ENCODE results near the gene SUMO4. TPM values are rescaled to one million over a fixed set of nuclear protein-coding genes. Genes with fewer than 3 reads are reported as not detected.

Gene SUMO4
- total RNA-seq, 6 donors from 2014 or later, result 1.9 to 8.4 (median 3.5) TPM

GRCh38 chr6:149431905-149432775 is 32.1 kb downstream of the SUMO4 start:
- peaks cover 0 to 7% (median 4%) of the 10 kb centered on the region in 4 donors for H3K4me1 ChIP-seq
- H3K36me3 ChIP-seq, result no peaks in the 10 kb centered on the region
- H3K4me3 ChIP-seq, result no peak overlapping the region
- ATAC-seq (ENCODE audit: low FRiP score in 2 of 2) (peak; percentile 80 to 94), DNase-seq (peak in 1 of 2 donors; percentile 93)
- no peak overlapping the region for H3K27ac ChIP-seq
- 32 to 55% methylated on average over 12 to 19 of the region's 19 CpGs for WGBS, 2 donors
- H3K9me3 ChIP-seq, result no peaks in the 10 kb centered on the region
- H3K27me3 ChIP-seq, result no peaks in the 10 kb centered on the region
- no peak for TF ChIP-seq EP300 (IDR thresholded peaks at IDR 0.05)
- TF ChIP-seq CTCF (IDR thresholded peaks at IDR 0.05), result peak; percentile 87 to 96 (median 94)

- H3K4me3 ChIP-seq, result no peak overlapping the region
- TF ChIP-seq POLR2AphosphoS5 (IDR thresholded peaks at IDR 0.05) (no peak), POLR2A (IDR thresholded peaks at IDR 0.05) (no peak)
- H3K36me3 ChIP-seq, result no peaks in the 10 kb centered on the region
- ATAC-seq (ENCODE audit: low FRiP score in 2 of 2) (no peak), DNase-seq (no peak)
- WGBS, 2 donors, result 76 to 83% methylated on average over 2 of the region's 2 CpGs
- H3K9me3 ChIP-seq, result no peaks in the 10 kb centered on the region
- H3K27ac ChIP-seq, result no peak overlapping the region
- H3K27me3 ChIP-seq, result no peaks in the 10 kb centered on the region
- peaks cover 0 to 7% (median 4%) of the 10 kb centered on the region in 4 donors for H3K4me1 ChIP-seq
These were observed 33.3 kb downstream of the SUMO4 start for GRCh38 chr6:149433405-149433804.

GRCh38 chr6:149433881-149434280 is 33.8 kb downstream of the SUMO4 start:
- H3K27me3 ChIP-seq, result no peaks in the 10 kb centered on the region
- H3K36me3 ChIP-seq, result no peaks in the 10 kb centered on the region
- TF ChIP-seq POLR2AphosphoS5 (IDR thresholded peaks at IDR 0.05) (no peak), CTCF (IDR thresholded peaks at IDR 0.05) (no peak), POLR2A (IDR thresholded peaks at IDR 0.05) (no peak), EP300 (IDR thresholded peaks at IDR 0.05) (no peak)
- H3K9me3 ChIP-seq, result no peaks in the 10 kb centered on the region
- H3K4me3 ChIP-seq, result no peak overlapping the region
- 71 to 74% methylated on average over 1 of the region's 1 CpG for WGBS, 2 donors
- no peak overlapping the region for H3K27ac ChIP-seq
- DNase-seq (no peak), ATAC-seq (ENCODE audit: low FRiP score in 2 of 2) (no peak)
- peaks cover 0 to 7% (median 4%) of the 10 kb centered on the region in 4 donors for H3K4me1 ChIP-seq

GRCh38 chr6:149435919-149436586 is 36.0 kb downstream of the SUMO4 start:
- DNase-seq (peak in 1 of 2 donors; percentile 67), ATAC-seq (ENCODE audit: low FRiP score in 2 of 2) (peak in 1 of 2 donors; percentile 55)
- Histone ChIP-seq H3K4me3 (no peak overlapping the region), H3K9me3 (no peaks in the 10 kb centered on the region), H3K4me1 (peaks cover 0 to 7% (median 4%) of the 10 kb centered on the region in 4 donors), H3K27me3 (no peaks in the 10 kb centered on the region), H3K27ac (no peak overlapping the region), H3K36me3 (no peaks in the 10 kb centered on the region)
- TF ChIP-seq POLR2A (IDR thresholded peaks at IDR 0.05), result no peak
- TF ChIP-seq EP300 (IDR thresholded peaks at IDR 0.05), result no peak
- TF ChIP-seq POLR2AphosphoS5 (IDR thresholded peaks at IDR 0.05), result no peak
- TF ChIP-seq CTCF (IDR thresholded peaks at IDR 0.05), result no peak
- 82 to 98% methylated on average over 8 to 11 of the region's 13 CpGs for WGBS, 2 donors

- Histone ChIP-seq H3K4me1 (peaks cover 0 to 7% (median 4%) of the 10 kb centered on the region in 4 donors), H3K27ac (no peak overlapping the region), H3K4me3 (no peak overlapping the region), H3K36me3 (no peaks in the 10 kb centered on the region), H3K9me3 (no peaks in the 10 kb centered on the region), H3K27me3 (no peaks in the 10 kb centered on the region)
- TF ChIP-seq EP300 (IDR thresholded peaks at IDR 0.05) (no peak), POLR2AphosphoS5 (IDR thresholded peaks at IDR 0.05) (no peak), POLR2A (IDR thresholded peaks at IDR 0.05) (no peak), CTCF (IDR thresholded peaks at IDR 0.05) (no peak)
- peak in 1 of 2 donors; percentile 42 for ATAC-seq (ENCODE audit: low FRiP score in 2 of 2)
- 94 to 96% methylated on average over 7 to 12 of the region's 12 CpGs for WGBS, 2 donors
- peak in 1 of 2 donors; percentile 64 for DNase-seq
These were observed 36.6 kb downstream of the SUMO4 start for GRCh38 chr6:149436647-149437046.
